Peyer's patch (tissue), 4 donors: ENCODE measurements around the gene TOM1L2. TPM values are rescaled to one million over a fixed set of nuclear protein-coding genes. Genes with fewer than 3 reads are reported as not detected.

ENCODE experiments used
- DNase-seq, 3 donors: peaks; one replicate each; pipeline ENCODE4 v3.0.0-alpha.2; 2017 to 2019
- H3K27ac ChIP-seq, 4 donors: fragments of 200-600 bp; sonication (generic); one replicate each; pipeline ENCODE4 v1.5.1; 2016 to 2019
- H3K27me3 ChIP-seq, 2 donors: fragments of 200-600 bp; sonication (generic); one replicate each; pipeline ENCODE4 v1.5.1; 2019
- H3K36me3 ChIP-seq, 3 donors: fragments of 200-600 bp; sonication (generic); one replicate each; pipeline ENCODE4 v1.5.1; 2016 to 2019
- H3K4me1 ChIP-seq, 4 donors: fragments of 200-600 bp; sonication (generic); one replicate each; pipeline ENCODE4 v1.5.1; 2016 to 2019
- H3K4me3 ChIP-seq, 4 donors: fragments of 200-600 bp; sonication (generic); 1 replicate in 3 of 4; 2 replicates in 1 of 4; pipeline ENCODE4 v1.5.1; 2016 to 2019; ENCODE audit warnings: mild to moderate bottlenecking in 1 of 4
- H3K9me3 ChIP-seq, 4 donors: fragments of 200-600 bp; sonication (generic); one replicate each; pipeline ENCODE4 v1.5.1; 2016 to 2019; ENCODE audit warnings: mild to moderate bottlenecking in 1 of 4
- POLR2A ChIP-seq, 2 donors: fragments of 450-650 bp; IDR thresholded peaks; one replicate each; pipeline ENCODE4 v1.5.1; 2017; ENCODE audit warnings: antibody characterized with exemption in 2 of 2, mild to moderate bottlenecking in 2 of 2, moderate library complexity in 2 of 2
- total RNA-seq, 4 donors: library from RNA; depleted of rRNA; stranded (reverse); fragments of >200 nt; gene quantifications; one replicate each; pipeline ENCODE4 v1.1.0, GENCODE V29; 2016
- TF ChIP-seq, protein P1 (sequence below), 6 experiments: fragments of 450-650 bp in 4 of 6; fragments of 200-600 bp in 2 of 6; sonication (generic) in 1 of 6; IDR thresholded peaks; one replicate each; pipeline ENCODE4 v1.5.1; 2017 to 2019; ENCODE audit warnings: antibody characterized with exemption in 6 of 6, mild to moderate bottlenecking in 3 of 6, moderate library complexity in 1 of 6

The TOM1L2 gene
- total RNA-seq, 4 donors from 2014 or later = 49.5 to 74.8 (median 62.7) TPM

DNA sequence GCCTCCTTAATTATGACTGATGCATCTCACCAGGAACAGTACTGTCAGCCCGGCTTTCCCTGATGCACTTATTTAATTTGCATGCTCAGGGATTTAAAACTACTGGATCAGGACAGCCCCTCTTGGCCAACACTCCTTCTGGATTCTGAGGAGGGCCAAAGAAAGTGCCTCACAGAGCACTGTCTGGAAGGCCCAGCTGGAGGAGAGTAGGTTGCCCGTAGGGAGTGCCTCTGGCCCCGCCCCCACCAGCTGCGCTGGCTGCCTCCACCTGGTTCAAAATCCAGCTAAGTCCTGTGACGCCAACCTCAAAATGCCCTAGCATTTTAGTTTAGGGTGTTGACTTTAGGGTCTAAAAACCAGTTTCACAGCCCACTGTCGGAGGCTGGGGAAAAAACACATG lies 86.0 kb downstream of the TOM1L2 start:
- no peaks in the 10 kb centered on the region for H3K27me3 ChIP-seq
- no peak for TF ChIP-seq POLR2A (IDR thresholded peaks at IDR 0.05)
- TF ChIP-seq, protein P1, sequence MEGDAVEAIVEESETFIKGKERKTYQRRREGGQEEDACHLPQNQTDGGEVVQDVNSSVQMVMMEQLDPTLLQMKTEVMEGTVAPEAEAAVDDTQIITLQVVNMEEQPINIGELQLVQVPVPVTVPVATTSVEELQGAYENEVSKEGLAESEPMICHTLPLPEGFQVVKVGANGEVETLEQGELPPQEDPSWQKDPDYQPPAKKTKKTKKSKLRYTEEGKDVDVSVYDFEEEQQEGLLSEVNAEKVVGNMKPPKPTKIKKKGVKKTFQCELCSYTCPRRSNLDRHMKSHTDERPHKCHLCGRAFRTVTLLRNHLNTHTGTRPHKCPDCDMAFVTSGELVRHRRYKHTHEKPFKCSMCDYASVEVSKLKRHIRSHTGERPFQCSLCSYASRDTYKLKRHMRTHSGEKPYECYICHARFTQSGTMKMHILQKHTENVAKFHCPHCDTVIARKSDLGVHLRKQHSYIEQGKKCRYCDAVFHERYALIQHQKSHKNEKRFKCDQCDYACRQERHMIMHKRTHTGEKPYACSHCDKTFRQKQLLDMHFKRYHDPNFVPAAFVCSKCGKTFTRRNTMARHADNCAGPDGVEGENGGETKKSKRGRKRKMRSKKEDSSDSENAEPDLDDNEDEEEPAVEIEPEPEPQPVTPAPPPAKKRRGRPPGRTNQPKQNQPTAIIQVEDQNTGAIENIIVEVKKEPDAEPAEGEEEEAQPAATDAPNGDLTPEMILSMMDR (IDR thresholded peaks at IDR 0.05) = no peak
- no peaks in the 10 kb centered on the region for H3K4me1 ChIP-seq
- no peak overlapping the region for H3K4me3 ChIP-seq
- H3K36me3 ChIP-seq = peaks cover 0 to 39% (median 0%) of the 10 kb centered on the region in 3 donors
- H3K27ac ChIP-seq = no peak overlapping the region
- peak in 2 of 3 donors; percentile 55 to 70 for DNase-seq
- no peaks in the 10 kb centered on the region for H3K9me3 ChIP-seq

DNA sequence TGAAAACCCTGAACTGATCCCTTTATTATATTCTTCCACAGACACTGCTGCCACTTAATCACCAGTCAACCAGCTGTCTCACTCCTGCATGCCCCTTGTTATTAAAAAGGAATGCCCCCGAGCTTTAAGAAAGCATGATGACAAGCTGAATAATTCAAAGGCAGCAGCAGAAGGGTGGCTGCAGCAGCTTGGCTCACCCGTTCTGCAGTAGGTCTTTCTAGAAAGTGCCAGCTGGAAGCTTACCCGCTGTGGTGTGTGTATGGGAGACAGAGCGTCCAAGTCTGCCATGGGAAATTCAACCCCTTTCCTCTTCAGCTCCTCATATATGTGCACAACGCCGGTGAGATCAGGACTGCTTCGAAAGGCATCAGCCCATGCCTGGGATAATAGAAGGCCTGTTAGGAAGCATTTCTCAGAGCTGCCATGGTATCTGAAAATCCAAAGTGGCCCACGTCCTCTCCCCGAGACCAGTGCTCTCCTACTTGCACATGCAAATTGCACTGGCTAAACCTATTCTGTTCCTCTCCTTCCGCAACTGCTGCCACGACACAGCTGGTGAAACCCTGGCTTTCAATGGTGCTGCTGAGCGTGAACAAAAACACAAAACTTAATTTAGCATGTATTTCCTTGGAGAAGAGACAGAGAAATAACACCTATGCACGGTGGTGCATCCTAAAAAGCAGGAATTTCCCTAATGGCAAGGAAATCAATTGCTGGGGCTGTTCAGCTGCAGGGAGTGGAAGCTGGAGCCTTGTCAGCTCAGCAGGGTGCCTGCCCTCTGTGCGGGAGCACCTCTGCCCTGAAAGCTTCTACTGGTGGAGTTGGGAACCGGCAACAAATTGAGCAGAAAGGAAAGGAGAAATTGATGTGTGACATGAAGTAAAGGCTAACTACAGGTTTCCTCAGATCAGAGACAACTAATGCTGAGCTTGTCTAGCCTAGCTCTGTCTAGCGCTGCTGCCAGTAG lies 87.5 kb downstream of the TOM1L2 start:
- no peak overlapping the region for H3K27ac ChIP-seq
- no peak overlapping the region for H3K4me3 ChIP-seq
- no peak for DNase-seq
- TF ChIP-seq POLR2A (IDR thresholded peaks at IDR 0.05) = no peak
- H3K27me3 ChIP-seq = no peaks in the 10 kb centered on the region
- no peaks in the 10 kb centered on the region for H3K9me3 ChIP-seq
- H3K4me1 ChIP-seq = no peaks in the 10 kb centered on the region
- peaks cover 0 to 54% (median 0%) of the 10 kb centered on the region in 3 donors for H3K36me3 ChIP-seq

DNA sequence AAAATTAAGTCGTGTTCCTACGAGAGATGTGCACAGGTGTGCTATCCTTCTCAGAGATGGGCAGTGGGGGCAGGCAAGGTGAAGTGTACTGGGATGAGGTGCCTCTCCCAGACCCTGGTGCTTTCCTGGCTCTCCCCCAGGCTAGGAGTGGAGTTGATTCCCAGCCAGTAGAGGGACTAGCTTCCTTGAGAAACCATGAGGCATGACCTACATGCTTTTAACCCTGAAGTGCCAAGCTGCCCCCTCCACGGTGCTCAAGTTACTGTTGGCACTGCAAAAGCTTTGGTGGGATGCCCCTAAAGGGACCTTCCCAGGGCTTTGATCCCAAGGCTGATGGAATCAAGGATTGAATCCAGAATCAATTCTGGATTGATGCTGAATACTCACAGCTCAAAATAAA lies 88.4 kb downstream of the TOM1L2 start:
- TF ChIP-seq POLR2A (IDR thresholded peaks at IDR 0.05) = no peak
- TF ChIP-seq, protein P1 (IDR thresholded peaks at IDR 0.05) = no peak
- no peak for DNase-seq
- no peak overlapping the region for H3K4me3 ChIP-seq
- H3K9me3 ChIP-seq = no peaks in the 10 kb centered on the region
- peaks cover 0 to 63% (median 0%) of the 10 kb centered on the region in 3 donors for H3K36me3 ChIP-seq
- peaks cover 0 to 2% (median 0%) of the 10 kb centered on the region in 4 donors for H3K4me1 ChIP-seq
- no peaks in the 10 kb centered on the region for H3K27me3 ChIP-seq
- no peak overlapping the region for H3K27ac ChIP-seq

DNA sequence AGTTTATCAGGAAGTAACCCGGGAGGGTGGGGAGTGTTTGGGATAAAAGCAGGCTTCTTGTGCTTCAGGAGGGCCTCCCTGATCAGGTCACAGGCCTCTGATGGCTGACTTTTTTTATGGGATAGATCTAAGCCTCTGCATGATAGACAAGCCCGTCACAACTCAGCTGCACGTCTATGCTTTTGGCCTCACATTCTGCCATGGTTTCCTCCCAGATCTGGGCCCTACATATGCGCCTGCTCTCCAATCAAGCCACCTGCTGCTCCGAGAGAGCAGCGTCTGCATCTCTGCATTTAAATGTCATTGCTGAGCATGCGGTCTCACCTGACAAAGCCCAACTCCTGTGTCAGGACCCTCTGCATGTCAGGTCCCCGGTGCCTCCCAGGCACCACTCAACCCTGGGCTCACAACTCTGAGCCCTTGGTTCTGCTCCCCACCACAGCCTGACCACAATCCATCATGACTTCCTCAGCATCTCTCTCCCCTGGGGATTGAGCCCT lies 90.1 kb downstream of the TOM1L2 start:
- peaks cover 0 to 77% (median 5%) of the 10 kb centered on the region in 3 donors for H3K36me3 ChIP-seq
- DNase-seq = no peak
- no peaks in the 10 kb centered on the region for H3K9me3 ChIP-seq
- H3K27me3 ChIP-seq = no peaks in the 10 kb centered on the region
- H3K4me3 ChIP-seq = no peak overlapping the region
- TF ChIP-seq POLR2A (IDR thresholded peaks at IDR 0.05) = no peak
- TF ChIP-seq, protein P1 (IDR thresholded peaks at IDR 0.05) = no peak
- H3K27ac ChIP-seq = no peak overlapping the region
- peaks cover 0 to 16% (median 0%) of the 10 kb centered on the region in 4 donors for H3K4me1 ChIP-seq

DNA sequence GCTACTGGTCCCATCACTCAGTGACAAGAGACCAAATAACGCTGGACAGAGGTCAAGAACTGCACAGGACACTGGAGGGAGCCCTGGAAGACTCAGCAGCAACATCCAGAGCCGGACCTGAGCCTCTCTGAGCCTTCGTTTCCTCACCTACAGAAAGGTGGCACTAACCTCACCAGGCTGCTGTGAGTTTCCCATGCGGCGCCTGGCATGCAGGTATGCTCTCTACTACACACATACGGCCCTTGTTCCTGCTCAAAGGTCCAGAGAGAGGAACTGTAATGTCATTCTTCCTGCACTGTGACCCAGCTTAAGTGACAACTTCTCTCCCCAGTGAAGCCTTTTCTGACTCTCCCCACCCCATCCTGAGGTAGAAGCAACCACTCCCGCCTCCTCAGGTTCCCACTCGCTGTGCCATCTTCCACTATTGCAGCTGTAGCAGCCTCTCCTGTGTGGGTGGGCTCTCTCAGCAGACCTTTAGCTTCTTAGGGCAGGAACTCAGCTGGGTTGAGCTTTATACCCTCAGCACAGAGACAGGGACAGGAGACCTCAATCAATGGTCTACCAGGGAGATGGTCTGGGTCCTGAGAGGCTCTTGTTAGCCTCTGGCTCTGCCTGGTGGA lies 91.5 kb downstream of the TOM1L2 start:
- Histone ChIP-seq H3K9me3 (no peaks in the 10 kb centered on the region), H3K36me3 (peaks cover 0 to 88% (median 5%) of the 10 kb centered on the region in 3 donors), H3K27ac (no peak overlapping the region), H3K27me3 (no peaks in the 10 kb centered on the region), H3K4me3 (no peak overlapping the region), H3K4me1 (peaks cover 0 to 30% (median 0%) of the 10 kb centered on the region in 4 donors)
- TF ChIP-seq, protein P1 (IDR thresholded peaks at IDR 0.05) = no peak
- DNase-seq = no peak
